PC-3 (cell line): ENCODE measurements around the gene AFMID. TPM values are rescaled to one million over a fixed set of nuclear protein-coding genes. Genes with fewer than 3 reads are reported as not detected.

ENCODE experiments used
- ATAC-seq: fragments of 200-7000 bp; cut with Tn5 transposase; 2 replicates; pipeline ENCODE4 v1.9.1; 2020; ENCODE audit warnings: mild to moderate bottlenecking, moderate library complexity
- BruUV-seq: library from RNA; stranded (reverse); fragments of 400-500 nt; replicated peaks from 2 replicates; lab custom pipeline; 2021; lab: Mats Ljungman, UMichigan
- CTCF ChIA-PET: fragments of 300-600 bp; sonication (Branson Sonifier 250); formaldehyde crosslinking; loops from one replicate; lab custom pipeline; 2022; ENCODE audit warnings: antibody characterized with exemption; lab: Charles Lee
- POLR2A ChIA-PET: fragments of 300-600 bp; sonication (Branson Sonifier 250); formaldehyde crosslinking; loops from one replicate; lab custom pipeline; 2022; ENCODE audit warnings: antibody characterized with exemption; ENCODE audit not compliant: unreplicated experiment; lab: Charles Lee
- DNase-seq: peaks from one replicate; pipeline ENCODE4 v3.0.0-alpha.2; 2015
- H2AFZ ChIP-seq: fragments of 300-600 bp; sonication (generic); 2 replicates; pipeline ENCODE4 v1.6.0; 2016; ENCODE audit warnings: antibody characterized with exemption, low read length
- H3F3A ChIP-seq: fragments of 300-600 bp; sonication (generic); one replicate; pipeline ENCODE4 v1.6.0; 2017; ENCODE audit warnings: antibody characterized with exemption, low read length, control low read depth, mild to moderate bottlenecking; ENCODE audit not compliant: unreplicated experiment
- H3K27ac ChIP-seq: fragments of 300-600 bp; sonication (generic); 2 replicates; pipeline ENCODE4 v1.5.1; 2016; ENCODE audit warnings: mild to moderate bottlenecking, low read length
- H3K27me3 ChIP-seq: fragments of 300-600 bp; sonication (generic); 2 replicates; pipeline ENCODE4 v1.6.1; 2016; ENCODE audit warnings: low read length, mixed read lengths
- H3K36me3 ChIP-seq: fragments of 300-600 bp; sonication (generic); 2 replicates; pipeline ENCODE4 v1.6.1; 2016; ENCODE audit warnings: low read depth, mixed run types, low read length, mixed read lengths
- H3K4me1 ChIP-seq: fragments of 300-600 bp; sonication (generic); 2 replicates; pipeline ENCODE4 v1.5.1; 2016; ENCODE audit warnings: low read length; ENCODE audit not compliant: insufficient read depth
- H3K4me2 ChIP-seq: fragments of 300-600 bp; sonication (generic); 2 replicates; pipeline ENCODE4 v1.6.0; 2016; ENCODE audit warnings: low read length
- H3K4me3 ChIP-seq: fragments of 300-600 bp; sonication (generic); 2 replicates; pipeline ENCODE4 v1.5.1; 2016; ENCODE audit warnings: mild to moderate bottlenecking, low read length, mixed read lengths
- H3K79me2 ChIP-seq: fragments of 300-600 bp; sonication (generic); 2 replicates; pipeline ENCODE4 v1.6.1; 2017; ENCODE audit warnings: low read length, mixed read lengths
- H3K9ac ChIP-seq: fragments of 300-600 bp; sonication (generic); 2 replicates; pipeline ENCODE4 v1.6.0; 2016; ENCODE audit warnings: mild to moderate bottlenecking, low read length
- H3K9me2 ChIP-seq: fragments of 300-600 bp; sonication (generic); replicated peaks from 2 replicates; pipeline ENCODE4 v1.6.1; 2016; ENCODE audit warnings: mixed run types, low read length, mixed read lengths
- H3K9me3 ChIP-seq: fragments of 300-600 bp; sonication (generic); 2 replicates; pipeline ENCODE4 v1.6.1; 2016; ENCODE audit warnings: low read length, mixed read lengths
- H4K20me1 ChIP-seq: fragments of 300-600 bp; sonication (generic); 2 replicates; pipeline ENCODE4 v1.6.1; 2016; ENCODE audit warnings: low read length, mixed read lengths
- EZH2 ChIP-seq: fragments of 300-600 bp; sonication (generic); IDR thresholded peaks from one replicate; pipeline ENCODE4 v1.6.1; 2017; ENCODE audit warnings: antibody characterized with exemption, mild to moderate bottlenecking, low read length; ENCODE audit not compliant: unreplicated experiment
- EZH2phosphoT487 ChIP-seq: fragments of 300-600 bp; sonication (generic); IDR thresholded peaks from 2 replicates; pipeline ENCODE4 v1.6.1; 2018; ENCODE audit warnings: mild to moderate bottlenecking, antibody characterized with exemption, low read length, borderline replicate concordance
- intact Hi-C: fragments of 100-400 bp; cut with micrococcal nuclease; formaldehyde crosslinking; loops from 2 replicates; pipeline ENCODE4 v1.9.0; 2023
- total RNA-seq: library from RNA; depleted of rRNA; stranded (reverse); fragments of >200 nt; gene quantifications from 2 replicates; pipeline ENCODE4 v1.2.3, GENCODE V29; 2014
- TF ChIP-seq, protein P1 (sequence below): fragments of 300-600 bp; sonication (generic); conservative IDR thresholded peaks from 2 replicates; pipeline ENCODE4 v1.5.1; 2017; ENCODE audit warnings: antibody characterized with exemption, low read depth, mild to moderate bottlenecking, low read length

The AFMID gene
- total RNA-seq, 1 experiment from 2014 or later, result 58.9 TPM

DNA sequence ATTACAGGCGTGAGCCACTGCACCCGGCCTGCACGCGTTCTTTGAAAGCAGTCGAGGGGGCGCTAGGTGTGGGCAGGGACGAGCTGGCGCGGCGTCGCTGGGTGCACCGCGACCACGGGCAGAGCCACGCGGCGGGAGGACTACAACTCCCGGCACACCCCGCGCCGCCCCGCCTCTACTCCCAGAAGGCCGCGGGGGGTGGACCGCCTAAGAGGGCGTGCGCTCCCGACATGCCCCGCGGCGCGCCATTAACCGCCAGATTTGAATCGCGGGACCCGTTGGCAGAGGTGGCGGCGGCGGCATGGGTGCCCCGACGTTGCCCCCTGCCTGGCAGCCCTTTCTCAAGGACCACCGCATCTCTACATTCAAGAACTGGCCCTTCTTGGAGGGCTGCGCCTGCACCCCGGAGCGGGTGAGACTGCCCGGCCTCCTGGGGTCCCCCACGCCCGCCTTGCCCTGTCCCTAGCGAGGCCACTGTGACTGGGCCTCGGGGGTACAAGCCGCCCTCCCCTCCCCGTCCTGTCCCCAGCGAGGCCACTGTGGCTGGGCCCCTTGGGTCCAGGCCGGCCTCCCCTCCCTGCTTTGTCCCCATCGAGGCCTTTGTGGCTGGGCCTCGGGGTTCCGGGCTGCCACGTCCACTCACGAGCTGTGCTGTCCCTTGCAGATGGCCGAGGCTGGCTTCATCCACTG, 27.0 kb downstream of the AFMID start, which contains the start of gene BIRC5:
Gene BIRC5, plus strand, starts transcription at position 238 of the 690 bp plus-strand sequence. Its CDS starts 64 bp downstream, at position 302.
- peak within 1 kb of the TSS; percentile 97 for H3K9ac ChIP-seq
- H3K9me3 ChIP-seq, result no peaks in the 10 kb centered on the region
- no peaks in the 10 kb centered on the region for H3K9me2 ChIP-seq
- no peaks in the 10 kb centered on the region for H3K27me3 ChIP-seq
- peaks cover 13% of the 10 kb centered on the region for H3K4me1 ChIP-seq
- POLR2A ChIA-PET, result no interaction called here
- TF ChIP-seq, protein P1, sequence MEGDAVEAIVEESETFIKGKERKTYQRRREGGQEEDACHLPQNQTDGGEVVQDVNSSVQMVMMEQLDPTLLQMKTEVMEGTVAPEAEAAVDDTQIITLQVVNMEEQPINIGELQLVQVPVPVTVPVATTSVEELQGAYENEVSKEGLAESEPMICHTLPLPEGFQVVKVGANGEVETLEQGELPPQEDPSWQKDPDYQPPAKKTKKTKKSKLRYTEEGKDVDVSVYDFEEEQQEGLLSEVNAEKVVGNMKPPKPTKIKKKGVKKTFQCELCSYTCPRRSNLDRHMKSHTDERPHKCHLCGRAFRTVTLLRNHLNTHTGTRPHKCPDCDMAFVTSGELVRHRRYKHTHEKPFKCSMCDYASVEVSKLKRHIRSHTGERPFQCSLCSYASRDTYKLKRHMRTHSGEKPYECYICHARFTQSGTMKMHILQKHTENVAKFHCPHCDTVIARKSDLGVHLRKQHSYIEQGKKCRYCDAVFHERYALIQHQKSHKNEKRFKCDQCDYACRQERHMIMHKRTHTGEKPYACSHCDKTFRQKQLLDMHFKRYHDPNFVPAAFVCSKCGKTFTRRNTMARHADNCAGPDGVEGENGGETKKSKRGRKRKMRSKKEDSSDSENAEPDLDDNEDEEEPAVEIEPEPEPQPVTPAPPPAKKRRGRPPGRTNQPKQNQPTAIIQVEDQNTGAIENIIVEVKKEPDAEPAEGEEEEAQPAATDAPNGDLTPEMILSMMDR, result no peak
- TF ChIP-seq EZH2 (no peak), EZH2phosphoT487 (no peak)
- peak; percentile 97 for ATAC-seq
- peak within 1 kb of the TSS; percentile 72 for H3K27ac ChIP-seq
- no peaks in the 10 kb centered on the region for H3F3A ChIP-seq
- intact Hi-C loops, result loop anchor here (1.0 to 2.0 kb wide), 3 partner anchors 27 to 40 kb away; partner anchors contain the start of genes AFMID and TK1
- no TSS peak for BruUV-seq
- H3K36me3 ChIP-seq, result peaks cover 13% of the 10 kb centered on the region
- peak within 1 kb of the TSS; percentile 93 for H3K4me2 ChIP-seq
- peak within 1 kb of the TSS; percentile 100 for H3K4me3 ChIP-seq
- DNase-seq, result peak; percentile 94
- H3K79me2 ChIP-seq, result peaks cover 46% of the 10 kb centered on the region
- CTCF ChIA-PET, result interaction anchor here (0.6 to 1.2 kb wide), 2 partner anchors 36 to 72 kb away, joined by 4 to 12 read pairs; no protein-coding TSS in a partner anchor
- peaks cover 5% of the 10 kb centered on the region; the same call in 1 of the 2 replicates for H4K20me1 ChIP-seq
- peak within 1 kb of the TSS; percentile 85 for H2AFZ ChIP-seq

DNA sequence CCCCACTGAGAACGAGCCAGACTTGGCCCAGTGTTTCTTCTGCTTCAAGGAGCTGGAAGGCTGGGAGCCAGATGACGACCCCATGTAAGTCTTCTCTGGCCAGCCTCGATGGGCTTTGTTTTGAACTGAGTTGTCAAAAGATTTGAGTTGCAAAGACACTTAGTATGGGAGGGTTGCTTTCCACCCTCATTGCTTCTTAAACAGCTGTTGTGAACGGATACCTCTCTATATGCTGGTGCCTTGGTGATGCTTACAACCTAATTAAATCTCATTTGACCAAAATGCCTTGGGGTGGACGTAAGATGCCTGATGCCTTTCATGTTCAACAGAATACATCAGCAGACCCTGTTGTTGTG, 27.5 kb downstream of the AFMID start:
- Histone ChIP-seq H3K9ac (peak overlapping the region; percentile 97), H3K9me3 (no peaks in the 10 kb centered on the region), H4K20me1 (peaks cover 6% of the 10 kb centered on the region; the same call in 1 of the 2 replicates), H3F3A (no peaks in the 10 kb centered on the region), H3K4me1 (peaks cover 13% of the 10 kb centered on the region), H3K36me3 (peaks cover 16% of the 10 kb centered on the region), H2AFZ (peak overlapping the region; percentile 85), H3K4me3 (peak overlapping the region; percentile 100), H3K27me3 (no peaks in the 10 kb centered on the region), H3K79me2 (peaks cover 51% of the 10 kb centered on the region), H3K9me2 (no peaks in the 10 kb centered on the region), H3K4me2 (peak overlapping the region; percentile 93), H3K27ac (peak overlapping the region; percentile 72)
- TF ChIP-seq EZH2 (no peak), EZH2phosphoT487 (no peak)
- TF ChIP-seq, protein P1, result no peak
- ChIA-PET POLR2A (no interaction called here), CTCF (interaction anchor here (0.6 to 1.2 kb wide), 3 partner anchors 36 to 73 kb away, joined by 4 to 12 read pairs (median 7); no protein-coding TSS in a partner anchor)
- DNase-seq, result no peak
- ATAC-seq, result peak; percentile 17
- TSS peak; percentile 68 for BruUV-seq
- intact Hi-C loops, result loop anchor here (1.0 to 2.0 kb wide), 3 partner anchors 27 to 40 kb away; partner anchors contain the start of genes AFMID and TK1
